Natural killer cell treated with Interleukin-12 subunit alpha and Interleukin-12 subunit beta and Interleukin-15 and Interleukin-18, amount 100 ng/mL, for 72 hours (primary cell): Measurements from ENCODE around the gene KLHL17. TPM values are rescaled to one million over a fixed set of nuclear protein-coding genes. Genes with fewer than 3 reads are reported as not detected.
"Not testable (repeated sequence)": the region's sequence is repeated elsewhere in the genome, so short reads cannot be mapped to it uniquely, and the experiment has no call there.

Experiments used
- ATAC-seq, 2 donors: fragments of 150-1000 bp; cut with Tn5 transposase in 1 of 2; sonication (Bioruptor Pico), chemical (Tn5 transposase) in 1 of 2; 2 replicates each; pipeline ENCODE4 v1.10.0; 2021
- DNase-seq: peaks from one replicate; pipeline ENCODE4 v3.0.0; 2022; ENCODE audit warnings: low spot score
- H3K27ac Mint-ChIP-seq, 2 donors: 1 replicate in 1 of 2; 2 replicates in 1 of 2; pipeline ENCODE4 v1.8.0; 2022; ENCODE audit warnings: mixed read lengths in 2 of 2, mild to moderate bottlenecking in 1 of 2, moderate library complexity in 1 of 2
- H3K27me3 Mint-ChIP-seq, 2 donors: 1 replicate in 1 of 2; 2 replicates in 1 of 2; pipeline ENCODE4 v1.8.0; 2022; ENCODE audit warnings: mixed read lengths in 2 of 2
- H3K36me3 Mint-ChIP-seq: one replicate; pipeline ENCODE4 v1.8.0; 2022; ENCODE audit warnings: mixed read lengths
- H3K4me1 Mint-ChIP-seq, 2 donors: 1 replicate in 1 of 2; 2 replicates in 1 of 2; pipeline ENCODE4 v1.8.0; 2022; ENCODE audit warnings: low read depth in 2 of 2, mixed read lengths in 2 of 2, mild to moderate bottlenecking in 1 of 2
- H3K4me3 Mint-ChIP-seq: one replicate; pipeline ENCODE4 v1.8.0; 2022; ENCODE audit warnings: mixed read lengths
- H3K9me3 Mint-ChIP-seq: 2 replicates; pipeline ENCODE4 v1.8.0; 2022; ENCODE audit warnings: mixed read lengths
- total RNA-seq, 2 donors: library from RNA; stranded (reverse); gene quantifications; one replicate each; pipeline ENCODE4 v1.2.3, GENCODE V29; 2022

Gene KLHL17
- total RNA-seq, 2 donors from 2014 or later, result 19.0 to 27.9 TPM

- Mint-ChIP-seq H3K27me3 (peaks cover 17 to 51% of the 10 kb centered on the region in 2 donors), H3K4me1 (peaks cover 8 to 14% of the 10 kb centered on the region in 2 donors)
- not testable (repeated sequence) for DNase-seq, H3K36me3 Mint-ChIP-seq, H3K4me3 Mint-ChIP-seq, H3K27ac Mint-ChIP-seq, ATAC-seq, H3K9me3 Mint-ChIP-seq
Observed at GRCh38 chr1:988061-988460, 27.7 kb downstream of the KLHL17 start.

DNA sequence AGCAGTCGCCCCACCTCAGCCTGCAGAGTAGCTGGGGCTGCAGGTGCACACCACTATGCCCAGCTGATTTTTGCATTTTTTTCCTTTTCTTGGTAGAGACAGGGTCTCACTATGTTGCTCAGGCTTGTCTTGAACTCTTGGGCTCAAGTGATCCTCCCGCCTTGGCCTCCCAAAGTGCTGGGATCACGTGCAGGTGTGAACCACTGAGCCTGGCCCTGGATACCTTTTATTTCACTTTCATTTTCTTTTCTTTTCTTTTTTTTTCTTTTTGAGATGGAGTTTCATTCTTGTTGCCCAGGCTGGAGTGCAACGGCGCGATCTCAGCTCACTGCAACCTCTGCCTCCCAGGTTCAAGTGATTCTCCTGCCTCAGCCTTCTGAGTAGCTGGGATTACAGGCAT is 30.9 kb downstream of the KLHL17 start:
- not testable (repeated sequence) for H3K36me3 Mint-ChIP-seq, DNase-seq, H3K4me3 Mint-ChIP-seq, ATAC-seq, H3K9me3 Mint-ChIP-seq
- Mint-ChIP-seq H3K4me1 (peaks cover 11 to 14% of the 10 kb centered on the region in 2 donors), H3K27me3 (peaks cover 23 to 48% of the 10 kb centered on the region in 2 donors), H3K27ac (peak overlapping the region in 1 of 2 donors; percentile 22)

- H3K4me3 Mint-ChIP-seq, result no peak overlapping the region
- DNase-seq, result no peak
- peaks cover 11 to 14% of the 10 kb centered on the region in 2 donors for H3K4me1 Mint-ChIP-seq
- H3K27ac Mint-ChIP-seq, result no peak overlapping the region
- no peak for ATAC-seq
- peaks cover 5% of the 10 kb centered on the region for H3K36me3 Mint-ChIP-seq
- peaks cover 23 to 45% of the 10 kb centered on the region in 2 donors for H3K27me3 Mint-ChIP-seq
- H3K9me3 Mint-ChIP-seq, result peaks cover 3% of the 10 kb centered on the region
Observed at GRCh38 chr1:991895-992294, 31.5 kb downstream of the KLHL17 start.

DNA sequence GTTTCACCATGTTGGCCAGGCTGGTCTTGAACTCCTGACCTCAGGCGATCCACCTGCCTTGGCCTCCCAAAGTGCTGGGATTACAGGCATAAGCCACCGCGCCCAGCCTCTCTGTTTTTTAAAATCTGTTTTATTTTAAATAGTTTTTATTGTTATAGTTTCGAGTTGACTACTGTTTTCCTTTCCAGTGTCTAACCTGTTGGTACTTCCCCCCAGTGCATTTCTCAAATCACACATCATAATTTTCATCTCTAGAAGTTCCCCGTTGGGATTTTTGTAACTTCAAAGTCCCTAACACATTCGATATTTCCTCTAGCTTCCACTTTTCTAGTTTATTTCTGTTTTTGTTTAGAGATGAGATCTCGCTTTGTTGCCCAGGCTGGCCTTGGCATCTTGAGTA is 32.0 kb downstream of the KLHL17 start:
- DNase-seq (no peak), ATAC-seq (peak in 1 of 2 donors; percentile 43)
- Mint-ChIP-seq H3K36me3 (peaks cover 5% of the 10 kb centered on the region), H3K4me1 (peaks cover 11 to 14% of the 10 kb centered on the region in 2 donors), H3K4me3 (peak overlapping the region; percentile 33), H3K9me3 (peaks cover 3% of the 10 kb centered on the region), H3K27ac (peak overlapping the region in 1 of 2 donors; percentile 40), H3K27me3 (peaks cover 25 to 45% of the 10 kb centered on the region in 2 donors)

DNA sequence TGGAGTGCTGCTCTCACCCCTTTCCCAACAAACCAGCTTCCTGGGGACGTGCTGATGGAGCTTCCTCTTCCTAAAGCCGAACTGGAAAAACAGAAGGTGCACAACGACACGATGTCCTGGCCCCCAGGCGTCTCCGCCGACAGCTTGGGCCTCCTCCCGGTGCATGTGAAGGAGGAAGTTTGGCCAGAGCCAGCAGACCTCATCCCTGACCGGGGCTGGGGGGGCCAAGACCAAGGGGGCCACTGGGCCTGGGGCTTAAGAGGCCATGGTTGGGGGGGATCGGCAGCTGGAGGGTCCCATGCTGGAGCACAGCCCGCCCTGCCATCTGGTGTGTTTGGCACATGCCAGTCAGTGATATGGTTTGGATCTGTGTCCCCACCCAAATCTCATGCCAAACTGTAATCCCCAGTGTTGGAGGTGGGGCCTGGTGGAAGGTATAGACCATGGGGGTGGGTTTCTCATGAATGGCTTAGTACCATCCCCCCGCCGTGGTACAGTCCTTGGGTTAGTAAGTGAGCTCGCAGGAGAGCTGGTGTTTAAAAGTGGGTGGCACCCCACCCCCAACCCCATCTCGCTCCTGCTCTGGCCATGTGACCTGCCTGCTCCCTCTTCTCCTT is 33.1 kb downstream of the KLHL17 start:
- peak; percentile 54 for DNase-seq
- Mint-ChIP-seq H3K27me3 (peaks cover 25 to 42% of the 10 kb centered on the region in 2 donors), H3K9me3 (peaks cover 3% of the 10 kb centered on the region), H3K4me1 (peaks cover 11 to 14% of the 10 kb centered on the region in 2 donors), H3K27ac (no peak overlapping the region), H3K4me3 (no peak overlapping the region), H3K36me3 (peaks cover 5% of the 10 kb centered on the region)
- no peak for ATAC-seq

GRCh38 chr1:994546-994945 is 34.2 kb downstream of the KLHL17 start:
- Mint-ChIP-seq H3K27me3 (peaks cover 17 to 32% of the 10 kb centered on the region in 2 donors), H3K4me1 (peaks cover 11 to 14% of the 10 kb centered on the region in 2 donors), H3K27ac (peak overlapping the region in 1 of 2 donors; percentile 40)
- not testable (repeated sequence) for ATAC-seq, H3K9me3 Mint-ChIP-seq, H3K4me3 Mint-ChIP-seq, H3K36me3 Mint-ChIP-seq
- peak; percentile 28 for DNase-seq

GRCh38 chr1:995665-996633 is 35.6 kb downstream of the KLHL17 start:
- DNase-seq (peak; percentile 58), ATAC-seq (no peak)
- H3K4me1 Mint-ChIP-seq, result peaks cover 14% of the 10 kb centered on the region in 2 donors
- no peak overlapping the region for H3K27ac Mint-ChIP-seq
- peaks cover 17 to 29% of the 10 kb centered on the region in 2 donors for H3K27me3 Mint-ChIP-seq
- H3K9me3 Mint-ChIP-seq, result peaks cover 3% of the 10 kb centered on the region
- H3K4me3 Mint-ChIP-seq, result no peak overlapping the region
- H3K36me3 Mint-ChIP-seq, result peaks cover 5% of the 10 kb centered on the region

DNA sequence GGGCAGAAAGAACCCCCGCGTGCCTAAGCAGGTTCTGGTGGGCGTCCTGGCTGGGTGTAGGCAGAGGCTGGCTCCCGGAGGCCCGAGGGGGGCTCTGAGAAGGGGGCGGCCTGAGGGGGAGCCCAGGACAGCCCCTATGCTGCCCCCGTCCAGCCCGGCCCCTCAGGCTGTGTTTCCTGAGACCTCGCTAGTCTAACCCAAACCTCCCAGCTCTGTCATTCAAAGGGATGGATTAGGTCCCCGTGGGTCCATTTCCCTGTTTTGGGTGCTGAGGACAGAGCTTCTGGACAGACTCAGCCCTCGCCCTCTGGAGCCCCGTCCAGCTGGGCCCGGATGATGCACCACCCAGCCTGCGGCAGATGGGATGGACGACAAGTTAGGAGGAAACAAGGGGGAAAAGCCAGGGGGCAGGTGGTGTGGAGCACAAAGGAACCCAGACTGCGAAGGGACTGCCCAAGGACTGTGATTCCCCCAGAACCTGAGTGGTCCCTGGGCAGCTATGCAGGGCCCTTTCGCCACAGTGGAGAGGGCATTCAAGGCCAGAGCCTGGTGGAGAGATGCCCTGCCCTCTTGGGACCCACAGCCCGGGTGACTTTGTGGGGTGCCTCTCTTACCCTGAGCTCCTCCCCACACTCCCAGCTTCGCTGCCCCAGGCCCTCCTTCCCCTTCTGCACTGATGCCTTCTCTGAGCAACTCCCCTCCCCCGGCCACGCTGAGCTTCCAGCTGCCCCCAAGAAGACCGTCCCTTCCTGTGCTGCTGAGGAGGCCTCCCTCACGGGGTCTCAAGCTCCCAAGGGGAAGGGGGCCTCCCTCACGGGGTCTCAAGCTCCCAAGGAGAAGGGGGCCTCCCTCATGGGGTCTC is 36.7 kb downstream of the KLHL17 start:
- Mint-ChIP-seq H3K36me3 (peaks cover 5% of the 10 kb centered on the region), H3K4me1 (peaks cover 9 to 12% of the 10 kb centered on the region in 2 donors), H3K9me3 (no peaks in the 10 kb centered on the region), H3K27ac (no peak overlapping the region), H3K4me3 (no peak overlapping the region), H3K27me3 (peaks cover 14 to 24% of the 10 kb centered on the region in 2 donors)
- no peak for ATAC-seq
- DNase-seq, result peak; percentile 62

DNA sequence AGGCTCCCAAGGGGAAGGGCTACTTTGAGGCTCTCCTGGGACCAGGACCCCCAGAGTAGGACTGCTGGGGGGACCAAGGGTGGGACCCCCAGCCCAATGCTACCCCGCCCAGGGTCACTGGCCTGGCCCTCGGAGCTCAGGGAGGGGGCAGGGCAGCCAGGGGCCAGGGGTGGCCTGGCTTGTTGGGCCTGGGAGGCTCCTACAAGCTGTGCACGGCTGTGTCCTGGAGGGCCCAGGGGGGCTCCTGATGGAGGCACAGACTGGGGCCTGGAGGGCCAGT is 37.3 kb downstream of the KLHL17 start:
- peaks cover 11 to 18% of the 10 kb centered on the region in 2 donors for H3K27me3 Mint-ChIP-seq
- no peak overlapping the region for H3K27ac Mint-ChIP-seq
- no peaks in the 10 kb centered on the region for H3K9me3 Mint-ChIP-seq
- peak; percentile 56 for DNase-seq
- no peak for ATAC-seq
- peaks cover under 1% of the 10 kb centered on the region for H3K36me3 Mint-ChIP-seq
- no peak overlapping the region for H3K4me3 Mint-ChIP-seq
- H3K4me1 Mint-ChIP-seq, result peaks cover 3 to 9% of the 10 kb centered on the region in 2 donors

- Mint-ChIP-seq H3K4me3 (no peak overlapping the region), H3K27ac (no peak overlapping the region), H3K36me3 (no peaks in the 10 kb centered on the region), H3K9me3 (no peaks in the 10 kb centered on the region), H3K27me3 (peaks cover 10 to 15% of the 10 kb centered on the region in 2 donors), H3K4me1 (peaks cover 0 to 7% of the 10 kb centered on the region in 2 donors)
- DNase-seq, result peak; percentile 55
- no peak for ATAC-seq
Observed at GRCh38 chr1:997993-998744, 37.8 kb downstream of the KLHL17 start.

- H3K4me1 Mint-ChIP-seq, result peaks cover 0 to 7% of the 10 kb centered on the region in 2 donors
- H3K27me3 Mint-ChIP-seq, result peaks cover 10 to 15% of the 10 kb centered on the region in 2 donors
- no peak for DNase-seq
- no peaks in the 10 kb centered on the region for H3K9me3 Mint-ChIP-seq
- no peak overlapping the region for H3K4me3 Mint-ChIP-seq
- no peak for ATAC-seq
- no peaks in the 10 kb centered on the region for H3K36me3 Mint-ChIP-seq
- H3K27ac Mint-ChIP-seq, result no peak overlapping the region
Observed at GRCh38 chr1:998745-998994, 38.3 kb downstream of the KLHL17 start.

GRCh38 chr1:998995-999724 is 38.8 kb downstream of the KLHL17 start:
- peaks cover 0 to 7% of the 10 kb centered on the region in 2 donors for H3K4me1 Mint-ChIP-seq
- DNase-seq (peak; percentile 60), ATAC-seq (no peak)
- H3K27ac Mint-ChIP-seq, result no peak overlapping the region
- H3K4me3 Mint-ChIP-seq, result no peak overlapping the region
- H3K36me3 Mint-ChIP-seq, result no peaks in the 10 kb centered on the region
- H3K27me3 Mint-ChIP-seq, result peaks cover 10 to 15% of the 10 kb centered on the region in 2 donors
- no peaks in the 10 kb centered on the region for H3K9me3 Mint-ChIP-seq
